ENCODE results near the gene RBM39.

Gene RBM39

GRCh38 chr20:35665949-35666288 lies 76.1 kb downstream of the RBM39 start:
- DNase-seq, result no peak

DNA sequence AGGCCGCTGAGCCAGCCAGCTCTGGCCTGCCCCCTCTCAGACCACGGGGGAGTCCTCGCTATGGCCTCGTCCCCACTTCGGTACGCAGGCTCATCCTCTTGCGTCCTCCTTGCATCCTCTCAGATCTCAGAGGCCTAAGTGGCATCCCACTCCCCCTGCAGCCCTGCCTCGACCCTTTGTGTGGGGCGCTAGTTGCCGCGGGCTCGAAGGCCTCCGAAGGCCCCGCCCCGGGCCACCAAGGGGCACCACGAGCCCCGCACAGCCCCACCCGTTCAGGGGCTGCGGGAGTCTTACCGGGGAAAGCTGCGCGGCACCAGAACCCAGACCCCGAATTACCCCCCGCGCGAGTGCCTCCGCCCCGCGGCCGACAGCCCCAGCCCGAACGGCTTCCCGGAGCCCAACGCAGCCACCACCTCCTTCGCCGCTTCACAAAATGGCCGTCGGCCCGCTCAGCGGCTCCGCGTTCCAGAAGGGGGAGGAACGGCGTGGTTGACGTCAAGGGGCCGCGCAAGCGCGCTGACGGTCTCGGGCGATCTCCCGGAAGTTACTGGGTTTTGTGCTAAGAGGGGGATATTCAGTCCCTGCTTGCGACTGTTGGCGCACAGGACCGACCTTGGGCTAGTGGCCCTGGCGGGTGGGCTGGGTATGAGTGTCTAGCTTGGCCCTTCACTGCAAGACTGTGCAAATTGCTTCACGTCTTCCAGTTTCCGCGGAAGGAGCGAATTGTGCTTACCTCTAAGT lies 77.4 kb downstream of the RBM39 start, which contains the start of the genes CPNE1 and RBM12:
CPNE1 (minus strand) TSS at position 435 of the 741 bp plus-strand sequence. CDS start 31,977 bp downstream, outside the sequence.
RBM12 (minus strand) TSS at position 435 of the 741 bp plus-strand sequence. CDS start 9,578 bp downstream, outside the sequence.
- DNase-seq, result peak; percentile 89

- DNase-seq, result peak; percentile 55
Measured at GRCh38 chr20:35663516-35664465, 78.3 kb downstream of the RBM39 start.

DNA sequence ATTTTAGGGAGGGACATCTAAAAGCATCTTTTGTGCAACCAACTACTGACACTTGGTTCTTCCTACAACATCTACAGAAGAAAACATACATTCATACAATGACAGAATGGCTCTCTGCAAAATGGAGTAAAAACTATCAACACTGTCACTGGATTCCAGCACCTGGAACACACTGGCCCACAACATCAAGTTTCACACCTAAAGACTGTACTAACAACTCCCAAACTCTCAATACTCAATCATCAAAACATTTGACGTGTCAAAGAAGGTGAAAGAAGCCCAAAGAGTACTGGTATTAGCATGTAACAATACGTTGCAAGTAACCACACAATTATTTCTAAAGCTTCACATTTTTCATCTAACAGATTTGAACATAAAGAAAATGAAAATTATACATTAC lies 79.5 kb downstream of the RBM39 start:
- no peak for DNase-seq

- DNase-seq, result no peak
Measured at GRCh38 chr20:35661908-35662307, 80.2 kb downstream of the RBM39 start.

DNA sequence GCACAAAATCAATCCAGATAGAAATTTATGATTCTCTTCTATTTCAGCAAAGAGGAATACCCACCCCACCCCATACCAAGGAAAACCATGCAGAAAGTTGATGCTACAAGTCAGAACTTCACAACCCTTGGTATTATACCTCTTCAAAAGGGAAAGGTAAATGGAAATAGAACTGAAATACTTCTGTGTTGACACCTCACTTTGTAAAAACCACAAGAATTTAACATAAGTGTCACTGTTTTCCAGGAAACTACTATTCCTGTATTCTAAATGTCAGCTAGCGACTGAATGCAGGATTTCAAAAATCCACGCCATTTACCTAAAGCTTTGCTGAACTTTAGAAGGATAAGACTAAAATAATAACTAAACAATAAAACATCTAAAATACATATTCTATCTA lies 81.0 kb downstream of the RBM39 start:
- no peak for DNase-seq

DNA sequence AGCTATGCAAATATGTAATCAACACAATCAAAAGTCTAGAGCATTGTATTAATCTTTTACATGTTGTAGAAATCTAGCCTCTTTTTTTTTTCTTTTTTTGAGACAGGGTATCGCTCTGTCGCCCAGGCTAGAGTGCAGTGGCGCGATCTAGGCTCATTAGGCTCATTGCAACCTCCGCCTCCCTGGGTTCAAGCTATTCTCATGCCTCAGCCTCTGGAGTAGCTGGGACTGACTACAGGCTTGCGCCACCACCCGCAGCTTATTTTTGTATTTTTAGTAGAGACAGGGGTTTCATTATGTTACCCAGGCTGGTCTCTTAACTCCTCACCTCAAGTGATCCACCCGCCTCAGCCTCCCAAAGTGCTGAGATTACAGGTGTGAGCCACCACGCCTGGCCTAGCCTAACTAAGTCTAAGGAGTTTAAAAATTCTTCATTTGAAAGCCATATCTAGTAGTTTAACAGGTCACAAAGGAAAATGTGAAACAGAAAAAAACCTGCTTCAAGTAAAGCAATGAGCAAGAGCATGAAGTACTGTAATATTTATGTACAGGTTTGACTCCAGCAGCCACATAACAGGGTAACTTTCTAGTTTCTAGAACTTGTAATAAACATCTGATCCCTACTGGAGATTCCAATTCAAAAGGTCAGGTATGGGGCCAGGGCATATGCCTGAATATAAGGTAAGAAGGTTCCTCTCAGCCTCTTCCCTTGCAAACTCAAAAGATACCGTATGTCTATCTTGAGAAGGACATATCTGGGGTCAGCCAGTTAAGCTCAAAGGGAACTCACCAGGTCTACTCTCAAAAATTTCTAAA lies 81.7 kb downstream of the RBM39 start:
- DNase-seq, result peak; percentile 10

DNA sequence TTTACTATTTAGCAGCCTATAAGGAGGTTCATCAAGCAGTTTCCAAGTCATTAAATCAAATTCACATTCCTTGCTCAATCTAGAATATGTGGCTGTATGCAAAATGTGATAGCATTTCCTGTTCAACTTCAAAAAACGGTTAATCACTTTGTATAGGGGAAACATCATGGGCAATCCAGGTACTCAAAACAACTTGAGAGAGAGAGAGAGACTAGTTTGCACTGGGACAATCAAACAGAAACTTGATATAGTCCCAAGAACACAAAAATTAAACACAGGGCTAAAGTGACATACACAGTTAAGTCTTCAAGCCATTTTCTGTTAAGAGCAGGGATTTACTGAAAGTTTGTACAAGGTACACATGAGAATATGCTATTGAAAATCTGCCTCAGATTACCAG lies 84.8 kb downstream of the RBM39 start:
- no peak for DNase-seq

DNA sequence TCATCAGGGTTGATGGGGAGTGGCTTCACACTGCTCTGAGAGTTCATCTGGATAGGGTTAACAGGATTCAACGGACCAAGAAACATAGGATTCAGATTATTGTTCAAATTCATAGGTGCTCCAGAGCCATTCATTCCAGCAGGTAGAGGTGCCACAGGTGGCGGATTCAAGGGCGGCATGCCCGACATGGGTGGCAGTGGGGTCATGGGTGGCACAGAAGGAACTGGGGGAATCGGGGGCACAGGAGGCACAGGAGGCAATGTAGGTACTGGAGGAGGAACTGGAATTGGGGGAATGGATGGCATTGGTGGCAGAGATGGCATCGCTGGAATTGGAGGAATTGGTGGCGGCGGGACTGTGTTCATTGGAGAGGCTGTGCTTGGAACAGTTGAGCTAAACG lies 87.6 kb downstream of the RBM39 start:
- DNase-seq, result no peak

DNA sequence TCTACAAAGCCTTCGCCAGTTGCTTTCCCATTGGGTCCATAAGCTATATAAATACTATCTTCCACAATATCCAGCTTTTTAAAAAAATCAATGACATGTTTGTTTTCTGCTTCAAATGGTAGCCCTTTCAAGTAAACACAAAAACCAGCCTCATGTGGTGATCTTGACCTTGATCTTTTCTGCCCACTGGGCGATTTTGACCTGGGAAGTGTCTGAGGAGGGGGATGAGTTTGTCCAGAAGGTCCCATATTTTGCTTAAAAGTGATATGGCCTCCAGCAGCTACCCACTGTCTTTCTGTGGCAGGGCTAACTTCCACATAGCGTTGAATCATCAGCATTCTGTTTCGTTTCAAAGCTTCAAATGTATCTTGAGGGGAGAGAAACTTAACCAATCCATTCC lies 88.2 kb downstream of the RBM39 start:
- DNase-seq, result no peak
